Breast epithelium (tissue), 4 donors: Measurements from ENCODE around the gene CDKN2B-AS1. TPM values are rescaled to one million over a fixed set of nuclear protein-coding genes. Genes with fewer than 3 reads are reported as not detected.

Source experiments
- DNase-seq, 2 donors: peaks; one replicate each; pipeline ENCODE4 v3.0.0-alpha.2; 2019; ENCODE audit warnings: low spot score in 2 of 2
- H3K27ac ChIP-seq, 2 donors: fragments of 200-600 bp; sonication (generic) in 1 of 2; one replicate each; pipeline ENCODE4 v1.5.1; 2016 to 2019; ENCODE audit warnings: mild to moderate bottlenecking in 1 of 2
- H3K27me3 ChIP-seq, 2 donors: fragments of 200-600 bp; sonication (generic) in 1 of 2; one replicate each; pipeline versions ENCODE4 v1.5.1 to v1.6.0; 2017 to 2019; ENCODE audit warnings: control low read depth in 1 of 2, mild to moderate bottlenecking in 1 of 2
- H3K36me3 ChIP-seq: fragments of 200-600 bp; one replicate; pipeline ENCODE4 v1.5.1; 2019
- H3K4me1 ChIP-seq, 2 donors: fragments of 200-600 bp; sonication (generic); one replicate each; pipeline ENCODE4 v1.5.1; 2016 to 2019; ENCODE audit warnings: control low read depth in 1 of 2
- H3K4me3 ChIP-seq, 3 donors: fragments of 200-600 bp; sonication (generic); 1 replicate in 2 of 3; 2 replicates in 1 of 3; pipeline ENCODE4 v1.5.1; 2016 to 2019; ENCODE audit warnings: mild to moderate bottlenecking in 3 of 3, moderate library complexity in 2 of 3
- H3K9me3 ChIP-seq, 2 donors: fragments of 200-600 bp; sonication (generic) in 1 of 2; one replicate each; pipeline ENCODE4 v1.5.1; 2016 to 2019; ENCODE audit warnings: control low read depth in 1 of 2
- CTCF ChIP-seq, 3 donors: fragments of 450-650 bp; IDR thresholded peaks; one replicate each; pipeline ENCODE4 v1.5.1; 2016 to 2017; ENCODE audit warnings: antibody characterized with exemption in 3 of 3, mild to moderate bottlenecking in 3 of 3, moderate library complexity in 3 of 3
- POLR2A ChIP-seq: fragments of 450-650 bp; IDR thresholded peaks from one replicate; pipeline ENCODE4 v1.6.1; 2016; ENCODE audit warnings: antibody characterized with exemption, mild to moderate bottlenecking, moderate library complexity
- POLR2AphosphoS5 ChIP-seq, 3 donors: sonication (generic); formaldehyde crosslinking; IDR thresholded peaks; one replicate each; pipeline ENCODE4 v1.6.1; 2017; ENCODE audit warnings: antibody characterized with exemption in 3 of 3
- intact Hi-C: fragments of 100-400 bp; cut with DNase I; formaldehyde crosslinking; loops from one replicate; pipeline ENCODE4 v1.15.1; 2023; ENCODE audit warnings: low total_unique reads
- total RNA-seq, 3 donors: library from RNA; depleted of rRNA; stranded (reverse); fragments of >200 nt; gene quantifications; one replicate each; pipeline ENCODE4 v1.1.0, GENCODE V29; 2016

The CDKN2B-AS1 gene
- total RNA-seq, 3 donors from 2014 or later, result 1.3 to 4.6 (median 3.2) TPM

GRCh38 chr9:22088717-22089061 is 94.1 kb downstream of the CDKN2B-AS1 start:
- no peak for DNase-seq
- intact Hi-C loops, result no loop called here
- Histone ChIP-seq H3K4me1 (no peaks in the 10 kb centered on the region), H3K9me3 (no peaks in the 10 kb centered on the region), H3K36me3 (no peaks in the 10 kb centered on the region), H3K27ac (no peak overlapping the region), H3K27me3 (no peaks in the 10 kb centered on the region), H3K4me3 (no peak overlapping the region)
- TF ChIP-seq CTCF (IDR thresholded peaks at IDR 0.05) (no peak), POLR2A (no peak), POLR2AphosphoS5 (IDR thresholded peaks at IDR 0.05) (no peak)

- H3K4me1 ChIP-seq, result no peaks in the 10 kb centered on the region
- no peaks in the 10 kb centered on the region for H3K27me3 ChIP-seq
- H3K4me3 ChIP-seq, result no peak overlapping the region
- TF ChIP-seq POLR2AphosphoS5 (IDR thresholded peaks at IDR 0.05) (no peak), CTCF (IDR thresholded peaks at IDR 0.05) (no peak)
- no peaks in the 10 kb centered on the region for H3K9me3 ChIP-seq
- intact Hi-C loops, result no loop called here
- no peak for DNase-seq
- H3K27ac ChIP-seq, result no peak overlapping the region
- H3K36me3 ChIP-seq, result no peaks in the 10 kb centered on the region
Observed at GRCh38 chr9:22097707-22098106, 103.1 kb downstream of the CDKN2B-AS1 start.

- no peak for DNase-seq
- no peak overlapping the region for H3K4me3 ChIP-seq
- TF ChIP-seq POLR2A (no peak), CTCF (IDR thresholded peaks at IDR 0.05) (no peak), POLR2AphosphoS5 (IDR thresholded peaks at IDR 0.05) (no peak)
- H3K36me3 ChIP-seq, result no peaks in the 10 kb centered on the region
- intact Hi-C loops, result no loop called here
- H3K27me3 ChIP-seq, result no peaks in the 10 kb centered on the region
- no peaks in the 10 kb centered on the region for H3K9me3 ChIP-seq
- H3K27ac ChIP-seq, result no peak overlapping the region
- no peaks in the 10 kb centered on the region for H3K4me1 ChIP-seq
Observed at GRCh38 chr9:22098643-22099332, 104.2 kb downstream of the CDKN2B-AS1 start.

GRCh38 chr9:22100626-22101025 is 106.0 kb downstream of the CDKN2B-AS1 start:
- TF ChIP-seq POLR2AphosphoS5 (IDR thresholded peaks at IDR 0.05), result no peak
- no peak for TF ChIP-seq POLR2A
- no peak for TF ChIP-seq CTCF (IDR thresholded peaks at IDR 0.05)

GRCh38 chr9:22102146-22103053 is 107.8 kb downstream of the CDKN2B-AS1 start:
- intact Hi-C loops, result no loop called here

More at GRCh38 chr9:22100626-22101025, 106.0 kb downstream of the CDKN2B-AS1 start:
- no peak overlapping the region for H3K4me3 ChIP-seq
- H3K9me3 ChIP-seq, result no peaks in the 10 kb centered on the region
- no peaks in the 10 kb centered on the region for H3K27me3 ChIP-seq
- DNase-seq, result no peak
- intact Hi-C loops, result no loop called here
- H3K27ac ChIP-seq, result no peak overlapping the region
- no peaks in the 10 kb centered on the region for H3K36me3 ChIP-seq
- H3K4me1 ChIP-seq, result no peaks in the 10 kb centered on the region

More at GRCh38 chr9:22102146-22103053, 107.8 kb downstream of the CDKN2B-AS1 start:
- no peak overlapping the region for H3K27ac ChIP-seq
- no peaks in the 10 kb centered on the region for H3K36me3 ChIP-seq
- no peaks in the 10 kb centered on the region for H3K27me3 ChIP-seq
- no peak overlapping the region for H3K4me3 ChIP-seq
- no peaks in the 10 kb centered on the region for H3K9me3 ChIP-seq
- TF ChIP-seq POLR2AphosphoS5 (IDR thresholded peaks at IDR 0.05) (no peak), CTCF (IDR thresholded peaks at IDR 0.05) (no peak), POLR2A (no peak)
- DNase-seq, result no peak
- no peaks in the 10 kb centered on the region for H3K4me1 ChIP-seq
